LNCAP (cell line): ENCODE results near the gene GOLGA1.

ENCODE experiments used
- CTCF ChIP-seq: fragments of 450-650 bp; IDR thresholded peaks from 2 replicates; pipeline ENCODE4 v1.5.1; 2017; ENCODE audit warnings: mild to moderate bottlenecking

Gene GOLGA1

GRCh38 chr9:124878021-124878420 is 62.9 kb downstream of the GOLGA1 start:
- no peak for TF ChIP-seq CTCF

GRCh38 chr9:124877021-124877782 is 63.7 kb downstream of the GOLGA1 start:
- no peak for TF ChIP-seq CTCF

GRCh38 chr9:124875501-124875900 is 65.4 kb downstream of the GOLGA1 start:
- no peak for TF ChIP-seq CTCF

- no peak for TF ChIP-seq CTCF
Observed at GRCh38 chr9:124873664-124874063, 67.2 kb downstream of the GOLGA1 start.

GRCh38 chr9:124871156-124871561 is 69.7 kb downstream of the GOLGA1 start:
- no peak for TF ChIP-seq CTCF

- TF ChIP-seq CTCF, result no peak
Observed at GRCh38 chr9:124870723-124871122, 70.2 kb downstream of the GOLGA1 start.

- TF ChIP-seq CTCF, result no peak
Observed at GRCh38 chr9:124869986-124870560, 70.8 kb downstream of the GOLGA1 start.
